Tibial nerve (tissue), 4 donors: ENCODE results near the gene ABCA13. TPM values are rescaled to one million over a fixed set of nuclear protein-coding genes. Genes with fewer than 3 reads are reported as not detected.

Source experiments
- DNase-seq, 2 donors: peaks; one replicate each; pipeline ENCODE4 v3.0.0-alpha.2; 2019; ENCODE audit warnings: low spot score in 2 of 2
- H3K27ac ChIP-seq, 4 donors: fragments of 200-600 bp; sonication (generic) in 3 of 4; one replicate each; pipeline ENCODE4 v1.5.1; 2017 to 2019; ENCODE audit warnings: mild to moderate bottlenecking in 1 of 4
- H3K27me3 ChIP-seq, 2 donors: fragments of 200-600 bp; sonication (generic) in 1 of 2; one replicate each; pipeline versions ENCODE4 v1.5.1 to v1.6.0; 2017 to 2019
- H3K36me3 ChIP-seq, 3 donors: fragments of 200-600 bp; sonication (generic); one replicate each; pipeline ENCODE4 v1.5.1; 2018 to 2019
- H3K4me1 ChIP-seq, 4 donors: fragments of 200-600 bp; sonication (generic) in 3 of 4; one replicate each; pipeline ENCODE4 v1.5.1; 2017 to 2019
- H3K4me3 ChIP-seq, 4 donors: fragments of 200-600 bp; sonication (generic) in 3 of 4; one replicate each; pipeline ENCODE4 v1.5.1; 2017 to 2019; ENCODE audit warnings: mild to moderate bottlenecking in 1 of 4, moderate library complexity in 1 of 4
- H3K9me3 ChIP-seq, 4 donors: fragments of 200-600 bp; sonication (generic) in 3 of 4; one replicate each; pipeline ENCODE4 v1.5.1; 2017 to 2019
- CTCF ChIP-seq, 5 experiments: fragments of 200-600 bp in 3 of 5; fragments of 450-650 bp in 2 of 5; sonication (generic) in 3 of 5; IDR thresholded peaks; one replicate each; pipeline ENCODE4 v1.5.1; 2016 to 2019; ENCODE audit warnings: antibody characterized with exemption in 5 of 5, mild to moderate bottlenecking in 3 of 5, moderate library complexity in 2 of 5
- EP300 ChIP-seq, 2 donors: sonication (generic); formaldehyde crosslinking; IDR thresholded peaks; one replicate each; pipeline ENCODE4 v1.6.1; 2017; ENCODE audit warnings: antibody characterized with exemption in 2 of 2, mild to moderate bottlenecking in 1 of 2
- POLR2A ChIP-seq, 2 donors: fragments of 450-650 bp; IDR thresholded peaks; one replicate each; pipeline ENCODE4 v1.6.1; 2017; ENCODE audit warnings: antibody characterized with exemption in 2 of 2, mild to moderate bottlenecking in 2 of 2, moderate library complexity in 2 of 2
- WGBS, 2 donors: methylation state at CpG; one replicate each; pipeline ENCODE4 v1.1.5; 2018; 5-methylcytosine and 5-hydroxymethylcytosine counted together
- total RNA-seq, 4 donors: library from RNA; depleted of rRNA; stranded (reverse); fragments of >200 nt; gene quantifications; one replicate each; pipeline ENCODE4 v1.1.0, GENCODE V29; 2016

ABCA13 gene
- total RNA-seq, 4 donors from 2014 or later = 0.90 to 4.6 (median 3.6) TPM

GRCh38 chr7:48376263-48376662 is 205.0 kb downstream of the ABCA13 start:
- Histone ChIP-seq H3K36me3 (no peaks in the 10 kb centered on the region), H3K4me3 (no peak overlapping the region), H3K9me3 (peaks cover 0 to 3% (median 0%) of the 10 kb centered on the region in 4 donors), H3K4me1 (peaks cover 0 to 3% (median 0%) of the 10 kb centered on the region in 4 donors), H3K27me3 (no peaks in the 10 kb centered on the region), H3K27ac (peak overlapping the region in 1 of 4 donors; percentile 12)
- TF ChIP-seq EP300 (IDR thresholded peaks at IDR 0.05) (peak in 1 of 2 donors; percentile 66), CTCF (IDR thresholded peaks at IDR 0.05) (no peak), POLR2A (IDR thresholded peaks at IDR 0.05) (no peak)
- peak in 1 of 2 donors; percentile 48 for DNase-seq

- Histone ChIP-seq H3K27me3 (no peaks in the 10 kb centered on the region), H3K4me3 (no peak overlapping the region), H3K9me3 (no peaks in the 10 kb centered on the region), H3K27ac (no peak overlapping the region), H3K4me1 (peaks cover 0 to under 1% (median 0%) of the 10 kb centered on the region in 4 donors), H3K36me3 (no peaks in the 10 kb centered on the region)
- TF ChIP-seq EP300 (IDR thresholded peaks at IDR 0.05) (no peak), POLR2A (IDR thresholded peaks at IDR 0.05) (no peak), CTCF (IDR thresholded peaks at IDR 0.05) (no peak)
- DNase-seq = no peak
- 64 to 71% methylated on average over 1 of the region's 1 CpG for WGBS, 2 donors
These were observed 209.7 kb downstream of the ABCA13 start for GRCh38 chr7:48380921-48381320.

GRCh38 chr7:48381571-48381970 is 210.3 kb downstream of the ABCA13 start:
- H3K4me1 ChIP-seq = no peaks in the 10 kb centered on the region
- no peak overlapping the region for H3K27ac ChIP-seq
- no peak for DNase-seq
- H3K27me3 ChIP-seq = no peaks in the 10 kb centered on the region
- TF ChIP-seq POLR2A (IDR thresholded peaks at IDR 0.05) (no peak), EP300 (IDR thresholded peaks at IDR 0.05) (no peak), CTCF (IDR thresholded peaks at IDR 0.05) (no peak)
- no peaks in the 10 kb centered on the region for H3K36me3 ChIP-seq
- H3K9me3 ChIP-seq = no peaks in the 10 kb centered on the region
- H3K4me3 ChIP-seq = no peak overlapping the region
- WGBS, 2 donors = 84 to 87% methylated on average over 8 of the region's 8 CpGs

GRCh38 chr7:48384180-48384752 is 213.0 kb downstream of the ABCA13 start:
- TF ChIP-seq POLR2A (IDR thresholded peaks at IDR 0.05) (no peak), CTCF (IDR thresholded peaks at IDR 0.05) (no peak), EP300 (IDR thresholded peaks at IDR 0.05) (no peak)
- WGBS, 2 donors = 89 to 91% methylated on average over 6 of the region's 6 CpGs
- no peaks in the 10 kb centered on the region for H3K9me3 ChIP-seq
- H3K4me3 ChIP-seq = no peak overlapping the region
- H3K4me1 ChIP-seq = peaks cover 0 to 2% (median 0%) of the 10 kb centered on the region in 4 donors
- DNase-seq = no peak
- H3K27ac ChIP-seq = no peak overlapping the region
- no peaks in the 10 kb centered on the region for H3K27me3 ChIP-seq
- H3K36me3 ChIP-seq = no peaks in the 10 kb centered on the region

GRCh38 chr7:48387932-48388331 is 216.7 kb downstream of the ABCA13 start:
- no peak for TF ChIP-seq POLR2A (IDR thresholded peaks at IDR 0.05)
- no peak for TF ChIP-seq CTCF (IDR thresholded peaks at IDR 0.05)
- no peak for TF ChIP-seq EP300 (IDR thresholded peaks at IDR 0.05)
- DNase-seq = no peak
- WGBS, 2 donors = 76 to 79% methylated on average over 2 of the region's 2 CpGs

More at GRCh38 chr7:48387932-48388331, 216.7 kb downstream of the ABCA13 start:
- Histone ChIP-seq H3K4me3 (no peak overlapping the region), H3K9me3 (no peaks in the 10 kb centered on the region), H3K4me1 (peaks cover 0 to 12% (median 6%) of the 10 kb centered on the region in 4 donors), H3K27ac (no peak overlapping the region), H3K27me3 (no peaks in the 10 kb centered on the region), H3K36me3 (no peaks in the 10 kb centered on the region)
